Astrocyte (in vitro differentiated cells and primary cell): ENCODE results near the gene SERPINF2. TPM values are rescaled to one million over a fixed set of nuclear protein-coding genes. Genes with fewer than 3 reads are reported as not detected.
"Not testable (repeated sequence)": the region's sequence is repeated elsewhere in the genome, so short reads cannot be mapped to it uniquely, and the experiment has no call there.

Experiments
- DNase-seq: peaks from one replicate; pipeline ENCODE4 v3.0.0-alpha.2; 2010; ENCODE audit warnings: low read depth
- FAIRE-seq: peaks from 2 replicates; lab custom pipeline; 2011; peaks lifted over from hg19 to GRCh38; lab: Jason Lieb, UNC
- H2AFZ ChIP-seq: 2 replicates; pipeline ENCODE4 v1.6.0; 2012; ENCODE audit warnings: low read depth, low read length, inconsistent platforms
- H3K27ac ChIP-seq: 2 replicates; pipeline ENCODE4 v1.5.1; 2011; ENCODE audit warnings: low read depth, low read length, inconsistent platforms
- H3K27me3 ChIP-seq: 2 replicates; pipeline ENCODE4 v1.6.0; 2011; ENCODE audit warnings: low read length, inconsistent platforms; ENCODE audit not compliant: insufficient read depth
- H3K36me3 ChIP-seq: 2 replicates; pipeline ENCODE4 v1.5.1; 2011; ENCODE audit warnings: low read length, inconsistent platforms; ENCODE audit not compliant: insufficient read depth
- H3K4me1 ChIP-seq: 2 replicates; pipeline ENCODE4 v1.5.1; 2011; ENCODE audit warnings: low read length, inconsistent platforms; ENCODE audit not compliant: insufficient read depth
- H3K4me2 ChIP-seq: 2 replicates; pipeline ENCODE4 v1.6.0; 2012; ENCODE audit warnings: low read length, inconsistent platforms
- H3K4me3 ChIP-seq: 2 replicates; pipeline ENCODE4 v1.5.1; 2011; ENCODE audit warnings: low read depth, mild to moderate bottlenecking, low read length, inconsistent platforms; ENCODE audit not compliant: insufficient read depth
- H3K79me2 ChIP-seq: 2 replicates; pipeline ENCODE4 v1.6.0; 2012; ENCODE audit warnings: mild to moderate bottlenecking, low read length, inconsistent platforms; ENCODE audit not compliant: insufficient read depth
- H3K9ac ChIP-seq: 2 replicates; pipeline ENCODE4 v1.6.0; 2012; ENCODE audit warnings: mild to moderate bottlenecking, low read length, inconsistent platforms
- H3K9me3 ChIP-seq: 2 replicates; pipeline ENCODE4 v1.5.1; 2012; ENCODE audit warnings: low read depth, mild to moderate bottlenecking, low read length, inconsistent platforms; ENCODE audit not compliant: insufficient read depth
- H4K20me1 ChIP-seq: 2 replicates; pipeline ENCODE4 v1.6.0; 2012; ENCODE audit warnings: low read length, inconsistent platforms; ENCODE audit not compliant: insufficient read depth
- H3K27ac Mint-ChIP-seq: one replicate; pipeline ENCODE4 v1.8.0; 2021; ENCODE audit warnings: mild to moderate bottlenecking, mixed read lengths; ENCODE audit not compliant: unreplicated experiment
- H3K27me3 Mint-ChIP-seq: one replicate; pipeline ENCODE4 v1.8.0; 2021; ENCODE audit warnings: low read depth, mixed read lengths; ENCODE audit not compliant: unreplicated experiment
- H3K36me3 Mint-ChIP-seq: one replicate; pipeline ENCODE4 v1.8.0; 2021; ENCODE audit warnings: low read depth, mixed read lengths; ENCODE audit not compliant: unreplicated experiment
- H3K4me1 Mint-ChIP-seq: one replicate; pipeline ENCODE4 v1.8.0; 2021; ENCODE audit warnings: low read depth, mixed read lengths; ENCODE audit not compliant: unreplicated experiment
- H3K4me3 Mint-ChIP-seq: one replicate; pipeline ENCODE4 v1.8.0; 2021; ENCODE audit warnings: mild to moderate bottlenecking, moderate library complexity, mixed read lengths; ENCODE audit not compliant: unreplicated experiment
- H3K9me3 Mint-ChIP-seq: one replicate; pipeline ENCODE4 v1.8.0; 2021; ENCODE audit warnings: mild to moderate bottlenecking, mixed read lengths; ENCODE audit not compliant: unreplicated experiment
- CTCF ChIP-seq: IDR thresholded peaks from 2 replicates; pipeline ENCODE4 v1.5.1; 2011; ENCODE audit warnings: low read depth, mild to moderate bottlenecking, inconsistent platforms, low read length, moderate library complexity; ENCODE audit not compliant: insufficient read depth
- EZH2 ChIP-seq: IDR thresholded peaks from 2 replicates; pipeline ENCODE4 v1.6.1; 2012; ENCODE audit warnings: mild to moderate bottlenecking, low read length, inconsistent platforms; ENCODE audit not compliant: insufficient read depth
- total RNA-seq: library from RNA; stranded (reverse); gene quantifications from 2 replicates; pipeline ENCODE4 v1.2.1, GENCODE V29; 2021

SERPINF2 gene
- total RNA-seq, 1 donor from 2014 or later = 0.11 TPM

GRCh38 chr17:1762901-1763898 is 20.5 kb downstream of the SERPINF2 start:
- Mint-ChIP-seq H3K27ac (peak overlapping the region; percentile 85), H3K4me1 (peaks cover 12% of the 10 kb centered on the region), H3K9me3 (no peaks in the 10 kb centered on the region), H3K4me3 (peak overlapping the region; percentile 73), H3K27me3 (no peaks in the 10 kb centered on the region), H3K36me3 (no peaks in the 10 kb centered on the region)
- DNase-seq = peak; percentile 65
- Histone ChIP-seq H3K36me3 (no peaks in the 10 kb centered on the region), H3K4me3 (no peak overlapping the region), H3K9ac (peak overlapping the region; percentile 62), H3K27me3 (no peaks in the 10 kb centered on the region), H3K9me3 (no peaks in the 10 kb centered on the region), H3K4me1 (peaks cover 29% of the 10 kb centered on the region), H2AFZ (peak overlapping the region; percentile 83), H4K20me1 (no peaks in the 10 kb centered on the region), H3K79me2 (no peaks in the 10 kb centered on the region), H3K4me2 (peak overlapping the region; percentile 79), H3K27ac (peak overlapping the region; percentile 9)
- TF ChIP-seq CTCF = no peak
- TF ChIP-seq EZH2 = no peak
- FAIRE-seq = no peak

- no peak overlapping the region for H3K4me3 Mint-ChIP-seq
- Histone ChIP-seq H3K27ac (no peak overlapping the region), H3K9ac (no peak overlapping the region), H2AFZ (peak overlapping the region; percentile 21), H3K9me3 (no peaks in the 10 kb centered on the region), H3K4me2 (peak overlapping the region; percentile 79), H3K4me3 (no peak overlapping the region), H3K36me3 (no peaks in the 10 kb centered on the region), H3K4me1 (peaks cover 29% of the 10 kb centered on the region), H3K27me3 (no peaks in the 10 kb centered on the region), H3K79me2 (no peaks in the 10 kb centered on the region), H4K20me1 (no peaks in the 10 kb centered on the region)
- peak overlapping the region; percentile 53 for H3K27ac Mint-ChIP-seq
- FAIRE-seq (peak; percentile 37), DNase-seq (peak; percentile 76)
- H3K4me1 Mint-ChIP-seq = peaks cover 12% of the 10 kb centered on the region
- no peaks in the 10 kb centered on the region for H3K27me3 Mint-ChIP-seq
- no peaks in the 10 kb centered on the region for H3K36me3 Mint-ChIP-seq
- no peak for TF ChIP-seq CTCF
- TF ChIP-seq EZH2 = no peak
- H3K9me3 Mint-ChIP-seq = no peaks in the 10 kb centered on the region
Measured at GRCh38 chr17:1764284-1764683, 21.6 kb downstream of the SERPINF2 start.

- not testable (repeated sequence) for FAIRE-seq, H3K36me3 ChIP-seq, H3K9me3 ChIP-seq, H3K27me3 Mint-ChIP-seq, H3K36me3 Mint-ChIP-seq, H3K9me3 Mint-ChIP-seq, H3K27ac ChIP-seq, H3K9ac ChIP-seq, H3K27me3 ChIP-seq, H3K79me2 ChIP-seq, DNase-seq, H4K20me1 ChIP-seq, H2AFZ ChIP-seq, H3K4me3 Mint-ChIP-seq, H3K4me3 ChIP-seq
- Mint-ChIP-seq H3K27ac (peak overlapping the region; percentile 53), H3K4me1 (peaks cover 12% of the 10 kb centered on the region)
- Histone ChIP-seq H3K4me1 (peaks cover 29% of the 10 kb centered on the region), H3K4me2 (peak overlapping the region; percentile 79)
Measured at GRCh38 chr17:1764705-1765104, 22.0 kb downstream of the SERPINF2 start.
